Middle frontal gyrus (tissue), 1 donor: ENCODE data around the gene LRRC75A.
A peak's percentile ranks its signal among the peaks of the same experiment; 100 is the strongest.
"Not testable (repeated sequence)": the region's sequence is repeated elsewhere in the genome, so short reads cannot be mapped to it uniquely, and the experiment has no call there.

Experiments used
- DNase-seq: peaks from one replicate; pipeline ENCODE4 v3.0.0-alpha.2; 2015; ENCODE audit warnings: low spot score; ENCODE audit errors: extremely low spot score

LRRC75A gene, protein sequence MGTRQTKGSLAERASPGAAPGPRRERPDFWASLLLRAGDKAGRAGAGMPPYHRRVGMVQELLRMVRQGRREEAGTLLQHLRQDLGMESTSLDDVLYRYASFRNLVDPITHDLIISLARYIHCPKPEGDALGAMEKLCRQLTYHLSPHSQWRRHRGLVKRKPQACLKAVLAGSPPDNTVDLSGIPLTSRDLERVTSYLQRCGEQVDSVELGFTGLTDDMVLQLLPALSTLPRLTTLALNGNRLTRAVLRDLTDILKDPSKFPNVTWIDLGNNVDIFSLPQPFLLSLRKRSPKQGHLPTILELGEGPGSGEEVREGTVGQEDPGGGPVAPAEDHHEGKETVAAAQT

DNA sequence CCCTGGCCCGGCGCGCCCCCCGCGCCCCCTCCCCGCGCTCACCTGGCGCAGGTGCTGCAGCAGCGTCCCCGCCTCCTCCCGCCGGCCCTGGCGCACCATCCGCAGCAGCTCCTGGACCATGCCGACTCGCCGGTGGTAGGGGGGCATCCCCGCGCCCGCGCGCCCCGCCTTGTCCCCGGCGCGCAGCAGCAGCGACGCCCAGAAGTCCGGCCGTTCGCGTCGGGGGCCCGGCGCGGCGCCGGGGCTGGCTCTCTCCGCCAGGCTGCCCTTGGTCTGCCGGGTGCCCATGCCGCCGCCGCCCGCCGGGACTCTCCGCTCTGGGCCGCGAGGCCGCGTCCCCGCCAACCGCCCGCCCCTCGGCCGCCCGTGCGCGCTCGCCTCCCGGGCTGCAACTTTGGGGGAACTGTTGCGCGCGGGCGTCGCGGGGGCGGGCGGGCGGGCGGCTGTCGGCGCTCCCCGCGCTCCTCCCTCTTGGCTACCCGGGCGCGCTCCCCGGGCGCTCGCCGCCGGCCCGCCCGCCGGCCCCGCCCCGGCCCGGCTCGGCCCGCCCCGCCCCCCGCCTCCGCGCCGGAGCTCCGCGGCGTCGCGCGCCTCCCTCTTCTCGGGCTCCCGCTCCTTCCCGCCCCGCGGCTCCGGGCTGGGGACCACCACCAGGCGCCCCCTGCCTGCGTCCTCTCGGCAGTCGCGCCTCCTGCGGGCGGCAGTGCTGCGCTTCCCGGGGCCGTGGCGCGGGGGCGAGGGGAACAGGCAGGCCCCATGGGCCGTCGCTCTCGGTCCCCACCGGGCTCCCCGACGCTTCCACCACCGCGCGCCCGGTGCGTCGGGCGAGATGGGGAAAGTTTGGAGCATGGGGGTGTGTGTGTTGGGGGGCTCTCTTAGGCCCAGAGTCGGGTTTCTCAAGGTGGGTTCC lies at the start of gene LRRC75A:
TSS of gene LRRC75A (minus strand) at position 491 of the 910 bp plus-strand sequence. CDS start at position 288, 203 bp downstream.
- DNase-seq = no peak

DNA sequence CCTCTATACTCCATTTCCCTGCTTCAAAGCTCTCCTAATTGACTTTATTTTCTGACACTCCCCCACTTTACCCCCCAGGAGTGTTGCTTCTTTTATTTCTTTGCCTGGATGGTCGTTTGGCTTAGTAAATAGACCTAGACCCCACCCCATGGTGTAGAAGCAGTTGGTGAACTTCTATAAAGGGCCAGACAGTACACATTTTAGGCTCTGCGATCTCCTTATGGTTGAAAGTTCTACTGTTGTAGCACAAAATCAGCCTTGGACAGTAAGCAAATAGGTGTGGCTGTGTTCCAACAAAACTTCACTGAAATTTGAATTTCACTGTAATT lies 45.1 kb upstream of the LRRC75A start:
- no peak for DNase-seq

DNA sequence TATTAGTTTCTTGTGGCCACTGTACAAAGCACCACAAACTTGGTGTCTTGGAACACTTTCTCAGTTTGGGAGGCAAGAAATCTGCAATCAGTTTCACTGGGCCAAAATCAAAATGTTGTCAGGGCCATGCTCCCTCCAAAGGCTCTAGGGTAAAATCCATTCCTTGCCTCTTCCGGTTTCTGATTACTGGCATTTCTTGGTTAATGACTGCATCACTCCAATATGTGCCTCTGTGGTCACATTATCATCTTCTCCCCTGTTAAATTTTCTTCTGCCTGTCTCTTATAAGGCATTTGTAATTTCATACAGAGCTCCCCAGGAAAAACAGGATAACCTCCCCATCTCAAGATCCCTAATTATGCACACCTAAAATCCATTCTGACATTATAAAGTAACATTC lies 42.2 kb upstream of the LRRC75A start:
- no peak for DNase-seq

DNA sequence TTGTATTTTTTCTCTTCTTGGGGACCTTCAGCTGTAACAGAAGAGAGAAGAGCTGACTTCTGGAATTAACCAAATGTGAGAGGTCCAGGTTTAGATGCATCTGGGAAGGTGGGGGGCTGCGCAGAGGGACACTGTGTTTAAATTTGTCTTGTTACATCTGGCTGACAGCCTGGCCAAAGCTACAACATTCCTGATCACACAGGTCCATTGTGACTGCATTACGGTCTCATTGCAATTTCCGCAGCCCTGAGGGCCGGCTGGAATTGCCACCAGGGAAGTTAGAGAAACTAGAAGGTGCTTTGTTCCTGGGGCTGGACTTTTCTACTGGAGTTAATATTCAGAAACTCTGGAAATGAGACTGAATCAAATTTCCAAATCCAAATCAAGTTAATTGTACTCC lies 37.9 kb upstream of the LRRC75A start:
- no peak for DNase-seq

DNA sequence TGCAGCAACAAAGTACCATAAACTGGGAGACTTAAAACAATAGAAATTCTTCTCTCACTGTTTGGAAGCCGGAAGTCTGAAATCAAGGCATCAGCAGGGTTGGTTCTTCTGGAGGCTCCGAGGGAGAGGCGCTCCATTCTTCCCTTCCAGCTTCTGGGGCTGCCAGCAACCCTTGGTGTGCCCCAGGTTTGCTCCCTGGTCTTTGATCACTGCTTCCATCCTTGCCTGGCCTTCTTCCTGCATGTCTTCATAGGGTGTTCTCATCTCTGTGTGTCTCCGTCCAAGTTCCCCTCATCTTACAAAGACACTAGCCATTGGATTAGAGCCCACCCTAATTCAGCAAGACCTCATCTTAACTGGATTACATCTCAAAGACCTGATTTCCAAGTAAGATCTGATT lies 35.3 kb upstream of the LRRC75A start:
- DNase-seq = no peak

DNA sequence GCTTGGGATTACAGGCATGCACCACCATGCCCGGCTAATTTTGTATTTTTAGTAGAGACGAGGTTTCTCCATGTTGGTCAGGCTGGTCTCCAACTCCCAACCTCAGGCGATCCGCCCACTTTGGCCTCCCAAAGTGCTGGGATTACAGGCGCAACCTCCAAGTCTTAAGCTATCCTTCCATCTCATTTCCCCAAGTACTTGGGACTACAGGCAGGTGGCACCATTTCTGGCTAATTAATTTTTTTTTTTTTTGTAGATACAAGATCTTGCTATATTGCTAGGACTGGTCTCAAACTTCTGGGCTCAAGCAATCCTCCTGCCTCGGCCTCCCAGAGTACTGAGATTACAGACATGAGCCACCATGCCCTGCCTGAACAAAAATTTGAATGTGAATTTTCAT lies 33.6 kb upstream of the LRRC75A start:
- DNase-seq = not testable (repeated sequence)

DNA sequence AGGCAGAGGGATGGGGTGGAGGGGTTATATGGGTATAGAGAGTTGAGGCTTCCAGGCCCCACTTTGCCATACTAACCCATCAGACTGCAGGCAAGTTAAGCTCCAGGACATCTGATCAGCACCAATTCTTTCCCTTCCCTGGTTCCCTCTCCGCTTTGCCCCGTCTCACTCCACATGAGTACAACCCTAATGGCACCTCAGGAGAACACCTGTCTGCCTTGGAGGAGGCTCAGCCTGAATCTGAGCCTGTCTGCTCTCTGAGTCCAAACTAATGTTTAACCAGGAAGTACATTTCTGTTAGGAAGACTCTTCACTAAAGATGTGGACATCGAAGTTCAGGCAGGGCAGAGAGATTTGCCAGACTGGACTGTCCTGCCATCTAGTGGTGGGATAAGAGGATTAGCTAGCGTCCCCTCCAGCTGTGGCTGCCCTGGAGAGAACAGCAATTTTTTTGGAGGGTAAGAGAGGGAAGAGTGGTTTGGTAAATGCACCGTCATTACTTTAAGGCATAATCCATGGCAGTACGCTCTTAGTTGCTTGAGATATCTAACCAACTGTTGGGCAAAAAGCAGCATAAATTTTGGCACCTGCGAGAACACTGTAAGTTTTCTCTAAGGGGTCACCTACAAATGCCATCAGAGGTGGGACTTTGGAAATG lies 29.2 kb upstream of the LRRC75A start:
- peak; percentile 57 for DNase-seq

DNA sequence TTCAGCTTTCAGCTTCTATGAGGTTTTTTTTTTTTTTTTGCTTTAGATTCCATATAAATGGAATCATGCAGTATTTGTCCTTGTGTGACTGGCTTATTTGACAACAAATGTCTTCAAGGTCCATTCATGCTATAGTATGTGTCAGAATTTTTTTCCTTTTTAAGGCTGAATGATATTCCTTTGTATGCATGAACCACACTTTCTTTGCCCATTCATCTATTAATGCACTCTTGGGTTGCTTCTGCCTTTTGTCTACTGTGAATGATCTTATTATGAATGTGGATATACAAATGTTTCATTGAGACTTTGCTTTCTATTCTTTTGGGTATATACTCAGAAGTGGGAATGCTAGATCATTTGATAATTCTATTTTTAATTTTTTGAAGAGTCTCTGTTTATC lies 27.0 kb upstream of the LRRC75A start:
- DNase-seq = no peak

DNA sequence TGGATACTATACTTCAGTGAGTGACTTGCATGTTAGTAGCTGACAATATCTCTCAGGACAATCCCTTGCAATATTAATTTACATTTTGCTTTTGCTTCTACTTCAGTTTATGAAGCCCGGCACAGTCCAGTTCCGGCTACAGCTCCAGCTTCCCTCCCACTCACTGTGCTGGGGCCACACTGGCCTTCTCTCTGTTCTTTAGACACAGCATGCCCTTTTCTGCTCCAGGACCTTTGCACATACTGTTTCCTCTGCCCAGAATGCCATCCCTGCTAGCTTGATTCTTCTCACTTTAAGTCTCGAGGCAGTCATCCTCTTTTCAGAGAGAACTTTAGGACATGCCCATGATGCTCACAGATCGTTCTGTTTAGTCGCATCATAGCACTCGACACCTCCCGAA lies 25.5 kb upstream of the LRRC75A start:
- DNase-seq = no peak

DNA sequence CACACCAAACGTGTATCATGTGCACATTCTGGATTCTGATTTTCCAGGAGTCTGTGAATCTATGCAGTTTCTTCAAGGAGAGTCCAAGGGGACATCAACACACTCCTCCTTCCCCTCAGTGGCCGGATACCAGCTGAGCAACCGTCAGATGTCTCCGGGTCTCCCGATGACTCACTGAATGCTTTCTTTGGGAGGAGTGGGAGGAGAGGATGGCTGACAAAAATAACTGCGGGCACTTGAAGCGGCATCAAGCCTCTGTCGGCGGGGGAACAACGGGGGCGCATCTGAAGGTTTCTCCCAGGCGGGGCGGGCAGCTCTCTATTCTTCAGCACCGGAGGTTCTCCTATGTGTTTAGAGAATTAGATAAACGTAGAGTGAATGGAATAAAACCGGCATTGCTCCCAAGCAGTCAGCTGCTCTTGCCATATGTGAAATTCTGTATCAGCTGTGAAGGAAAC lies 24.6 kb upstream of the LRRC75A start:
- peak; percentile 63 for DNase-seq

DNA sequence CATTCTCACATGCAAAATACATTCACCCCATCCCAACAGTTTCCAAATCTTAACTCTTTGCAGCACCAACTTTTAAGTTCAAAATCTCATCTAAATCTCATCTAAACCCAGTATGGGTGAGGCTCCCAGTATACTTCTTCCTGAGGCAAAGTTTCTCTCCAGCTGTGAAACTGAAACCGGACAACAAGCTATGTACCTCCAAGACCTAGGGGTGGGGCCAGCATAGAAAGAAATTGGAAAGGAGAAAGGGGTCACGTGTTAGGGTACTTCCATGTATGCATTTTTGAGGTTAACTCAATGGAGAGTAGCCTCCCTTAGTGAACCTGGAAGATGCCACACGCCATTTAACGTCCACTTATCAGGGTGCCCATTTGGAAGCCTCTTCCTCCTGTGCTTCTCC lies 23.9 kb upstream of the LRRC75A start:
- DNase-seq = no peak

DNA sequence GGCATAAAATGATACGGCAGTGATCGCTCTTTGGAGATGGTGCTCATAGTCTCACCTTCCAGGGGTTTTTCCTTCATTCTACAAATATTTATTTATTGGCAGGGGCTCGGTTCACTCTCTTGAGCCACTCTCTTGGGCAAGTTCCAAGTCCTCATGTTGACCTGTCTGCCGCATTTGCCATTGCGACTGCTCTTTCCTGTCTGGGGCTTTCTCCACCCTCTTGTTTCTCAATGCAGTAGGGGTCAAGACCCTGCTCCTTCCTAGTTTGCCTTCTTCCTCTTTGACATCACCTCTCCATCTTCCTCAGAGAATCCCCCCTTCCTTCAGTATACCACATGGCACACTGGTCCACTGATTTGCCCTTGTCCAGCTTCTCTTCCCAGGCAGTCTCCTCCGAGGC lies 21.9 kb upstream of the LRRC75A start:
- no peak for DNase-seq

DNA sequence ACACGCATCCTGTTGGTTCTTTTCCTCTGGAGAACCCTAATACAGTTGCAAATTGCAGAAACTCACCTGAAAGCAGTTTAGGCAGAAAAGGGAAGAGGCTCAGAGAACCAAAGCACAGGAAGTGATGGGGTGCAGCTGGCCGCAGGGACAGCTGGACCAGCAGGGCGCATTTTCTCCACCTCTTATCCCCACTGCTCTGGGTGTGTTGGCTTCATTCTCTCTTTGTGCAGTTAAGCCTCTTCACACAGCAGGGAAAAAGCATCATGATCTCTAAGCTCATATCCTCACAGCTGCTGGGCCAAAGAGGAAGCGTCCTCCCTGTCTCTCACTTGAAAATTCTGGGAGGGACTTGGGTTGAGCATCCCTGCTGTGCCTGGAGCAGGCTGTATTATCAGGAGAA lies 20.0 kb upstream of the LRRC75A start:
- no peak for DNase-seq

DNA sequence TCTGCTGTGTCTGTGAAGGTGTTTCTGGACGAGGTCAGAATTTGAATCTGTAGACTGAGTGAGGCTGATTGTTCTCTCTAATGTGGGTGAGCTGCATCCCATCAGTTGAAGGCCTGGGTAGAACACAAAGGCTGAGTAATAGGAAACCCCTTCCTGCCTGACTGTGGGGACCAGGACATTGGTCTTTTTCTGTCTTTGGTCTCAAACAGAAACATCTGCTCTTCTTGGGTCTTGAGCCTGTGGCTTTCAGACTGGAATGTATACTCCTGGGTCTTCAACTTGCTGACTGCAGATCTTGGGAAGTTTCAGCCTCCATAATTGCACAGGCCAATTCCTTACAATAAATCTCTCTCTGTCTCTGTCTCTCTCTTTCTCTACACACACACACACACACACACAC lies 19.6 kb upstream of the LRRC75A start:
- DNase-seq = no peak

DNA sequence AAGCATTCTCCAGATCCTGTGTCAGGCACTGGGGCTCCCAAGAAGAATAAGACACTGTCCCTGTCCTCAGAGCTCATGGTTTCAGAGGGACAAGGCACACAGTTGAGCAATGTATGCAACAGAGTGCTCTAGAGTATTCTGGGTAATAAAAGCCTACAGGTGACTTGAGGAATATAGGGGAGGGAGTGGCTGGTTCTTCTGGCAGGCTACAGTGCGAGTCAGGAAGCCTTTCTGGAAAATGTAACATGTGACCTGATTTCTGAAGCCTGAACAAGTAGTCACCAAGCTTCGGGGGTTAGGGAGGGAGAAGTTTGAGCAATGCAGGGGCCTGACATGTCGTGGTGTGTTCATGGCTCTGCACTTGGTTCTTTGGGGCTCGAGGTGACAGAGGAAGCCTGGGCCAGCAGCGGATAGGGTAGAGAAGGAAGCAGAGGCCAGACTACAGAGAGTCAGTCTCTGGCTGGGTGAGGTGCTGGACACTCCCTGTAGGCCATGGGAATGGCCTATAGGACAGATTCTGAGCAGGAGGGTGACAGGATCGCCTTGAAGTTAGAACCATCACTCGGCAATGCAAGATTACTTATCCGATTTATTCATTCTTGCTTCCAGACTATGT lies 16.0 kb upstream of the LRRC75A start:
- no peak for DNase-seq

DNA sequence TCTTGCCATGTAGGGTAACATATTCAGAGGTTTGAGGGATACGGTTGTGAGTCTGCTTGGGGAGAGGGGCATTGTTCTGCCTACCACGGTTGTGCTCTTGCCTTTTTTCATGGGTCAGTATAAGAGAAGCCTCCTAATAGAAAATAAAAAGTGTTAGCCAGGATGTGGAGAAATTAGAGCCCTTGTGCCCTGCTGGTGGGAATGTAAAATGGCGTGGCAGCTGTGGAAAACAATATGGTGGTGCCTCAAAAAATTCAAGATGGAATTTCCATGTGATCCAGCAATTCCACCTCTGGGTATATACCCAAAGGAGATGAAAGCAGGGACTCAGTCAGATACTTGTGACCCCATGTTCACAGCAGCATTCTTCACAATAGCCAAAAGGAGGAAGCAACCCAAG lies 14.2 kb upstream of the LRRC75A start:
- DNase-seq = no peak

DNA sequence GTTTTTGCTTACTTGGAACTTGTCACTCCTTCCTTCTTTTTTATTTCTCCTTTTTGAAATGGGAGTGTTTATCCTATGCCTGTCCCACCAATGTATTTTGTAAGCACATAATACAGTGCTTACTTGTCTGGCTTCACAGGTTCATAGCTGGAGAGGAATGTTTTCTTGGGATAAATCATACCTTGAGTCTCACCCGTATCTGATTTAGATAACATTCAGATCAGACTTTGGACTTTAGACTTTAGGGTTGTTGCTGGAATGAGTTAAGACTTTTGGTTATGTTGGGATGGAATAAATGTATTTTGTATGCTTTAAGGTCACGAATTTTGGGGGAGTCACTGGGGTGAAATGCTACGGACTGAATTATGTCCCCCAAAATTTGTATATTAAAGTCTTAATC lies 13.0 kb upstream of the LRRC75A start:
- no peak for DNase-seq

DNA sequence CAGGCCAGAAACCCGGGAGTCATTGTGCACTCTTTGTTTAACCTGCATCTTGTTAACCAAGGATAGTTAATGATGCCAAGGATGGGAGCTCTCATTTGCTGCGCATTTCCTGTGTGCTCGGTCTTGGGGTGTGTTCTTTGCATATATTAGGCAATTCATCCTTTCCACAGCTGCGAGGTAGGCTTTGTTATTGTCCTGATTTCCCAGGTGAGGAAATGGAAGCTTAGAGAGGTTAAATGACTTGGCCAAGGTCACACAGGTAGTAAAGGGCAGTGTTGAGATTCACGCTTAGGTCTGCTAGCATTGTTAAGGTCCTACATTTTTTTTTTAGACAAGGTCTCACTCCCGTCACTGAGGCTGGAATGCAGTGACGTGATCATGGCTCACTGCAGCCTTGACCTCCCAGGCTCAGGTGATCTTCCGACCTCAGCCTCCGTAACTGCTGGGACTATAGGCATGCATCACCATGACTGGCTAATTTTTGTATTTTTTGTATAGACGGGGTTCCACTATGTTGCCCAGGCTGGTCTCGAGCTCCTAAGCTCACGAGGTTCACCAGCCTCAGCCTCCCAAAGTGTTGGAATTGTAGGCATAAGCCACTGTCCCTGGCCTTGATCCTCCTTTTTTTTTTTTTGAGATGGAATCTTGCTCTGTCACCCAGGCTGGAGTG lies 5.0 kb upstream of the LRRC75A start:
- no peak for DNase-seq

DNA sequence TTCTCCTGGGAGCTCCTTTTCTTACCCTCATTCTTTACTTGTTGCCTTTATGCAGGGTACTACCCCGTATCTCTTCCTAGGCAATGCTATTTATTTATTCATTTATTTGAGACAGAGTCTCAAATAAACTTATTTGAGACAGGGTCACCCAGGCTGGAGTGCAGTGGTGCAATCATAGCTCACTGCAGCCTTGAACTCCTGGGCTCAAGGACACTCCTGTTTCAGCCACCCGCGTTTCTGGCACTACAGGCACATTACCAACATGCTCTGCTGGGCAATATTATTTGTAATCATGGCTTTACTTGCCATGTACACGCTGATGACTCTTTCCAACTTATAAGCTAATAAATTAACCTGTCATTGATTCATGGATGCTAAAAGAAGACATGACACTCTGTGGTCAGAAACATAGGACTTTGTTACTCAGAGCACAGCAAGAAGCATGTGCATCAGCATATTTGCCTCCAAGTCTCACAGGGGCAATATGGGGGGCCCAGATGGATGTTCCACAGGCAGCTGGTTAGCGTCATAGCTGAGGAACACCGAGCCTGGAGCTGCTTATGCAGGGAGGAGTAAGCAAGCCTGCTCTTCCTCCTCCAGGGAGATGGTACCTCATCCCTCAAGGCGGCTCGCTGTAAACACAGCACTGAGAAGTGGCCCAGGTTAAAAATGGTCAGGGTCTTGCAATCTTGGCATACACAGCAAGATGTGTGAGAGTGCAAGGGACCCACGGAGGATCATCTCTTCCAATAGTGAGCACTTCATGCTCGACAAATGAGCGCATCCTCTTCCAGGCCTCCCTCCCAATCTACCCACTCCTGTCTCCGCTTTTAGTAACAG lies 4.2 kb upstream of the LRRC75A start:
- DNase-seq = no peak

DNA sequence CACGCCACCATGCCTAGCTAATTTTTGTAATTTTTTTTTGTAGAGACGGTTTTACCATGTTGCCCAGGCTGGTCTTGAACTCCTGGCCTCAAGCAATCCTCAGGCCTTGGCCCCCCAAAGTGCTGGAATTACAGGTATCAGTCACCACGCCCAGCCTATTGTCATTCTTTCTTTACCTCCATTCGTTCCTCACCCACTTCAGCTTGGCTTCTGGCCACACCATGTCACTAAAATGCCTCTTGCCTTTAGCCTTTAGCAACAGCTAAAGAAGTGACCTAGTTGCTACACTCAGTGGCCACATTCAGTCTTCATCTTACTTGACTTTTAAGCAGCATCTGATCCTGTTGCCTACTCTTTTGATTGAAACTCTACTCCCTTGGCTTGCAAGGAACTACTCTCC lies 3.6 kb upstream of the LRRC75A start:
- DNase-seq = no peak
